NCI-H2196 (cell line): ENCODE results near the gene MISP.
"Not testable (repeated sequence)": the region's sequence is repeated elsewhere in the genome, so short reads cannot be mapped to it uniquely, and the experiment has no call there.

ENCODE experiments used
- DNase-seq: peaks from one replicate; lab custom pipeline; 2025; ENCODE audit not compliant: unreplicated experiment; lab: John Stamatoyannopoulos, UW

The MISP gene

DNA sequence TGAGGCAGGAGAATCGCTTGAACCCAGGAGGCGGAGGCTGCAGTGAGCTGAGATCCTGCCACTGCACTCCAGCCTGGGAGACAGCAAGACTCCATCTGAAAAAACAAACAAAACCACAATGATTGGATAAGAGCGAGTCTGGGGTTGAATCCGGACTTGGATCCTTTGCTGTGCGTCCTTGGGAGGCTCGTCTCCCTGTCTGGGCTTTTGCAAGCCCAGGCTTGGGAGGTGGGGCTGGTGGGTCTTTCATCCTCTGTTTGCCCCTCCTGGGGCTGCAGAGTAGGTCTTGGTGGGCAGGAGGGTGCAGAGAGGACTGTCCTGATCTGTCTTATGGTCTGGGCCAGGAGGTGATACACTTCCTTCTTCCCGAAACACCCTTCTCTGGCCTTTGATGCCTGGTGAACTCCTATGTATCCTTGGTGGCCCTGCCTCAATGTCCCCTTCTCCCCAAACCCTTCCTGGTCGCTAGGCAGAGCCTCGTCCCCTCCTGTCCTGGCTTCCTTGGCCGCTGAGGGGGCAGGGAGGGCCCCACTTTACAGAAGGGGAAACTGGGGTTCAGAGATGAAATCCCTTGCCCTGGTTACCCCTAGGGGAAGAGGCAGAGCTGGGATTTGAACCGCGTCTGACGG, 25.3 kb upstream of the MISP start:
- no peak for DNase-seq

DNA sequence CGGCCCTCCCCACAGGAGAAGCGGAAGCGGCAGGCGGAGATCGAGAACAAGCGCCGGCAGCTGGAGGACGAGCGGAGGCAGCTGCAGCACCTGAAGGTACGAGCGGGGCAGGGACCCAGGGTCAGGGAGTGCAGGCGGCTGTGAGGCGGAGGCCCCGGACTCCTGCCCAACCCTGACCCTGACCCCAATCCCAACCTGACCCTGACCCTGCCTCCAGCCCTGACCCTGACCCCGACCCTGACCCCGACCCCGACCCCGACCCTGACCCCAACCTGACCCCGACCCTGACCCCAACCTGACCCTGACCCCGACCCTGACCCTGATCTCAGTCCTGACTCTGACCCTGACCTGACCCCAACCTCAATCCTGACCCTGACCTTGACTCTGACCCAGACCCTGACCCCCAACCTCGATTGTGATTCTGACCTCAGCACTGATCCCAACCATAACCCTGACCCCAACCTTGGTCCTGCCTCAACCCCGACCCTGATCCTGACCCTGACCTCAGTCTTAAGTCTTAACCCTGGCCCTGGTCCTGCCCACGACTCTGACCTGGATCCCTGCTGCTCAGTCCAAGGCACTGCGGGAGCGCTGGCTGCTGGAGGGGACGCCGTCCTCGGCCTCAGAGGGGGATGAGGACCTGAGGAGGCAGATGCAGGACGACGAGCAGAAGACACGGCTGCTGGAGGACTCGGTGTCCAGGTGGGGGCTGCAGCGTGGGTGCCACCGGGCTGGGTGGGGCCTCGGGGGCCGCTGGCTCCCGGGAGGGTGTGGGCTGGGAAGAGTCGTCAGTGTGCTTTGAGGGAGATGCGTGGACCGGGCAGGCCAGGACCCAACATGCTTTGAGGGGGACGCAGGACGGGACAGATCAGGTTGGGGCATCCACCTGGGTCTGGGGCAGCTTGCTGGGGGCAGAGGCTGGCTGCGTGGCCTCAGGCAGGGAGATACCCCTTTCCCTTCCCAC, 23.6 kb upstream of the MISP start:
- DNase-seq = no peak

DNA sequence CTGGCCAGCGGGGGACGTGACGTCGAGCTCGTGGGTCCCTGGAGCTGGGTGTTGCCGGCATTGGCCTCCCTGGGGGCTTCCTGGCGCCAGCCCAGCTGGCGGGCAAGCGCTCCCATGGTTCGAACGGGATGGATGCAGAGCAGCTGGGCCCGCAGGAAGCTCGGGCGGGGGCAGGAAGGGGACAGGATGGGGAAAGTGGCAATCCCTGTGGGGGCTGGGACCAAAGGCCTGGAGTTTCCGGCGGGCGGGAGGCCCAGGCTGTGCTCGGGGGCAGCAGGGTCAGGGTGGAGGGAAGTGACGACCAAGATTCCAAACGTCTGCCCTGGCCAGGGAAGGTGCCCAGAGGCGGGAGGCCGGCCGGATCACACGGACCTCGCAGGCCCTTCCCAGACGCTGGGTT, 22.9 kb upstream of the MISP start:
- no peak for DNase-seq

DNA sequence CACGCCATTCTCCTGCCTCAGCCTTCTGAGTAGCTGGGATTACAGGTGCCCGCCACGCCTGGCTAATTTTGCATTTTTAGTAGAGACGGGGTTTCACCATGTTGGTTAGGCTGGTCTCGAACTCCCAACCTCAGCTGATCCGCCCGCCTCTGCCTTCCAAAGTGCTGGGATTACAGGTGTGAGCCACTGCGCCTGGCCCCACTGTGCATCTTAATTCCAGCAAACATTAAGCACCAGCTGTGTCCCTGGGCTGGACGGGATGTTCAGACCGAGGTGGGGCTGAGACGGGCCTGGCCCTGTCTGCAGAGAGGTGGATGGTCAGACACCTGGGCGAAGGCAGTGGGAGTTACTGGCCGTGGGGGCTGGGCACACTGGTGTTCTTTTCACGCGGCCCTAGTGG, 21.3 kb upstream of the MISP start:
- DNase-seq = not testable (repeated sequence)

DNA sequence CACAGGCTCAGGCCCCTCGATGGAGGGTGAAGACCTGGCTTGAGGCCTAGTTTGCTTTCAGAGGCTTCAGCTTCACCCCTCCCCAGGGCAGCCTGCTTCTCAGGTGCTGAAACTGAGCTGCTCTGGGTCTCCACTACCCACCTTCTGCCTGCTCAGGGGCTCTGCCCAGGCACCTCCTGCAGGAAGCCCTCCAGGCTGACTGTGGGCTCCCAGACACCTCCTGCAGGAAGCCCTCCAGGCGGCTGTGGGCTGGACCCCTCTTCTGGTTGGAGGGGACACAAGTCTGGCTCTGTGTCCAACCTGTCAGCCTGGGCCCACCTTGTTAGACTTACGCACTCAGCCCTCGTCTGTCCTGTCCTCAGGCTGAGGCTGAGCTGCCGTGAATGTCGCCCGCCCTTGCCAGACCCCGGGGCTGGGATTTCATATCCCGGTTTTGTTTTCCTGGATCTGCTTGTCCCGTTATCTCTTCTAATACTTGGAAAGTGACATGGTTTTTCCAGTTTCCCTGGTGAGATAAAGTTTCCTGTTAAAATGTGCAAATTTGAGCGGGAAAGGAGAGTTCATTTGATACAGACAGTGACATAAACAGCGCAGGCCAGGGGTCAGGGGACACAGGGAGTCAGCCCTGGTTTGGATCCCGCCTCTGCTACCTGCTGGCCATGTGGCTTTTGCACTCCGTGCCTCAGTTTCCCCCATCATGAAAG, 20.8 kb upstream of the MISP start:
- DNase-seq = no peak

DNA sequence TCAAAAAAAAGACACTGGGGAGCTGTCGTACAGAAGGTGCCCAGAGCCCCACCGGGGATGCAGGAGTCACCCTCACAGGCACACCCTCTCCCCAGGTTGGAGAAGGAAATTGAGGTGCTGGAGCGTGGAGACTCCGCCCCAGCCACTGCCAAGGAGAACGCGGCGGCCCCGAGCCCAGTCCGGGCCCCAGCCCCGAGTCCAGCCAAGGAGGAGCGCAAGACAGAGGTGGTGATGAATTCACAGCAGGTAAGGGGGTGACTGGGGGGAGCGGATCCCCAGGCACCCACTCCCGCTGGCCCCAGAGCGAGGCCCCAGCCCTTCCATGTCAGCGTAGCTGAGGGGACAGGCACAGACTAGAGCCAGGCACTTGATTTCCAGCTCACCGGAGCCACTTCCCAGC, 19.9 kb upstream of the MISP start:
- no peak for DNase-seq

DNA sequence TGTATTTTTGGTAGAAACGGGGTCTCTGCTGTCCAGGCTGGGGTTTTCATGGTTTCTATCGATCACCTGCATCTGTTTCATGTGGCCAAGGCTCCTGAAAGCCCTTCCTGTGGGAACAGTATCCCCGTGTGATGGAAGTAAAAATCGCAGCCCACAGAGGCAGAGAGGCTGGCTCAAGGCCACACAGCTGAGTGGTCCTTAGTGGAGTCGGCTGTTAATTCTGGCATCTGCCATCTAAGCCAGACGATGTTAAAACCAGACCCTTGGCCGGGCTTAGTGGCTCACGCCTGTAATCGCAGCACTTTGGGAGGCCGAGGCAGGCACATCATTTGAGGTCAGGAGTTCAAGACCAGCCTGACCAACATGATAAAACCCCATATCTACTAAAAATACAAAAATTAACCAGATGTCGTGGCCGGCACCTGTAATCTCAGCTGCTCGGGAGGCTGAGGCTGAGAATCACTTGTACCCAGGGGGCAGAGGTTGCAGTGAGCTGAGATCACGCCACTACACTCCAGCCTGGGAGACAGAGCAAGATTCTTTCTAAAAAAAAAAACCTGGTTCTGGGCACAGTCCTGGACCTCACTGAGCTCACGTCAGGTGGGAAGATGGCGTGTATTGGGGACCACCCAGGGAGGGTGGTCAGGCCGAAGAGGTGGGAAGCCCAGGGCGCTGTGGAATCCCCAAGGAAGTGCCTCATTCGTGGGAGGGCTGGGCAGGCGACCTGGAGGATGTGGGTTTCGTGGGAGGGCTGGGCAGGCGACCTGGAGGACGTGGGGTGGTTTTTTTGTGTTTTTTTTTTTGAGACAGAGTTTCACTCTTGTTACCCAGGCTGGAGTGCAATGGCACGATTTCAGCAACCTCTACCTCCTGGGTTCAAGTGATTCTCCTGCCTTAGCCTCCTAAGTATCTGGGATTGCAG, 18.5 kb upstream of the MISP start:
- DNase-seq = no peak

DNA sequence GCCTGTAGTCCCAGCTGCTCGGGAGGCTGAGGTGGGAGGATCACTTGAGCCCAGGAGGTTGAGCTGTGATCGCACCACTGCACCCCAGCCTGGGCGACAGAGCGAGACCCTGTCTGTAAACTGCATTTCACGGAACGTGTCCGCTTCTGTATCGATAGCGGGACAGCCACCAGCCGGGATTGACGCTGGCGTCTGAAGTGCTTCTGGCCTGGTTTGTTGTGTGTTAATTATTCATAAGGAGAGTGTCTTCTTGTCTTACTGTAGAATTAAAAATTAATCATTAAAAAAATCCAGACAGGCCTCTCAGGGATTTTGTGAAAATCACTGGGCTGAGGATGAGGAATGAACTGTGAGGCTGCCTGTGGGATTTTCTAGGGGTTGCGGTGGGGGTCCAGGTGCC, 16.2 kb upstream of the MISP start:
- no peak for DNase-seq

DNA sequence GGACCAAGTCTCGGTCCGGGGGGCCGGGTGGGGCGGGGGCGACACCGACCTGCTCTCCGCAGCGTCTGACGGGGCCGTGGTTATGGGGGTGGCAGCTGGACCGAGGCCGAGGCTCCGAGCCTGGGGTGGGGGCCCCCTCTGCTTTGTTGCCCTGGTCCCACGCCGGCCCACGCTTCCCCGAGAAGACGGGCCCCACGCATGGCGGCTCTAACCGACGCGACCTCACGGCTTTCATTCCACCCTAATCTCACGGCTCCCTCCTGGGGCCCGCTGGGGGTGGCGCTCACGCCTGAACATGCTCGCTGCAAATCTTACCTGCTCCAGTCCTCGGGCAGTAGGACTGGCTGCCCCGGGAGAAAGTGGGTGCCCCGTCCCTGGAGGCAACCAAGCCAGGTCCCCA, 14.8 kb upstream of the MISP start:
- DNase-seq = no peak

DNA sequence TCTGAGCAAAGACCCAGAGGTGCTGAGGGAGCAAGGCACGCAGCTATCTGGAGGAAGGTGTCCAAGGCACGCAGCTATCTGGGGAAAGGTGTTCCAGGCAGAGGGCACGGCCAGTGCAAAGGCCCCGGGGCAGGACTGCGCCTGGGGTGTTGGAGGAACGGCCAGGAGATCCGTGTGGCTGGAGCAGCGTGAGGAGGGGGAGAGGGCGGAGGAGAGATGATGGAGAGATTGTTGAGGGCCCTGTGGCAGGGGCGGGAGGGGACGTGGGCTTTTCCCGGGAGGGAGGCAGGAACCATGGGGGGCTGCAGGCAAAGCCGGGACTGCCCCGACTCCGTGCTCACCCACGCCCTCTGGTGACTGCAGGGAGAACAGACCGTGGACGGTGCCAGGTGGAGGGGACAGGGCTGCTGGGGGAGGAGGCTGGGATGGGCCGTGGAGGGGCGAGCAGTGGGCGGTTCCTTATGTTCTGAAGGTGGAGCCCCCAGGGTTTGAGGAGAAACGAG, 13.3 kb upstream of the MISP start:
- DNase-seq = peak; percentile 56

DNA sequence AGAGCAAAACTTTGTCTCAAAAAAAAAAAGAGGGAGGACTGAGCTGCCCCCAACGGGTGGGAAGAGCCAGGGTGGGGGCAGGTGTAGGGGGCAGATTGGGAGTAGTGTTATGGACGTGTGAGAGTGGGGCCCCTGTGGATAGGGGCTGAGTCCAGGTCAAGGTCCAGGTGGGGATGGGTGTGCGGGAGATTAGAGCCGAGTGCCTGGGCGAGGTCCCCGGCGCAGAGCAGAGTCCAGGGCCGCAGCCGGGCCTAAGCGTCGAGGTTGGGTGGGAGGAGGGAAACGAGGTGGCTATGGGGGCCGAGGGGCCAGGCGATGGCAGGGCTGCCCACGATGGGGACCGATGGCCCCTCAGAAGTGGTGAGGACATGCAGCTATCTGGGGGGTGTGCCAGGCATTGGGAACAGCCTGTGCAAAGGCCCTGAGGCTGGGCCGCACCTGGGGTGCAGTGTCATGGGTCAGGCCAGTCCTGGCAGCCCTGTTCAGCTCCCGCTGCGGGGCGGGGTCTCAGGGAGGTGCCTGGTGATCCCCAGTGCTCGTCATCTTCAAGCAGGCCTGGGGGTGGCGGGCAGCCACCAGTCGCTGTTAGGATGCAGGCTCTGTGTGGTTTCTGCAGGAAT, 12.3 kb upstream of the MISP start:
- no peak for DNase-seq

DNA sequence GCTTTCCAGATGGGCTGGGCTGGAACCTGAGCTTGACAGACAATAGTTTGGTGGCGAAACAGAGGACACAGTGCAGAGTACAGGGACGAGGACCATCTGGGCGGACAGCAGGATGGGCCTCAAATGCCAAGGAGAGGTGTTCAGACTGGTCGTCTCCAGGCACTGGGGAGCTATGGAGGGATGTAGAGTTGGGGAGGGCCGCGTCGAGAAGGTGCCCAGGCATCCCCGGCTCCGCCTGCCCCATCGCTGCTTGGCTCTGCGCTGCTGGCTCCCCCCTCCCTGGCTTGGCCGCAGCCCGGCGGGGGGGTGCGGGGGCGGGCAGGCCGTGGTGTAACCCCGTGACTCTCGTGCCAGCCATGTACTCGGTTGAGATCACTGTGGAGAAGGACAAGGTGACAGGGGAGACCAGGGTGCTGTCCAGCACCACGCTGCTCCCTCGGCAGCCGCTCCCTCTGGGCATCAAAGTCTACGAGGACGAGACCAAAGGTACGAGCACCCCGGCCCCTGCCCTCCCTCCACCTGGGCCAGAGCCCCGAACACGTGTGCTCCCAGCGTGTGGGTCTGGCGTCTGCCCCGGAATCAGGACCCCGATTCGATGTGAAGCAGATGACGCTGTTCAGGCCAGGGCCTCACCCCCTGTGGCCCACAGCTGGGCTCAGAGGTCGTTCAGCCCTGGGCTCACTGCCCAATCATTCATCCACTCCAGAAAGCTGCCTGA, 10.8 kb upstream of the MISP start:
- peak; percentile 49 for DNase-seq

DNA sequence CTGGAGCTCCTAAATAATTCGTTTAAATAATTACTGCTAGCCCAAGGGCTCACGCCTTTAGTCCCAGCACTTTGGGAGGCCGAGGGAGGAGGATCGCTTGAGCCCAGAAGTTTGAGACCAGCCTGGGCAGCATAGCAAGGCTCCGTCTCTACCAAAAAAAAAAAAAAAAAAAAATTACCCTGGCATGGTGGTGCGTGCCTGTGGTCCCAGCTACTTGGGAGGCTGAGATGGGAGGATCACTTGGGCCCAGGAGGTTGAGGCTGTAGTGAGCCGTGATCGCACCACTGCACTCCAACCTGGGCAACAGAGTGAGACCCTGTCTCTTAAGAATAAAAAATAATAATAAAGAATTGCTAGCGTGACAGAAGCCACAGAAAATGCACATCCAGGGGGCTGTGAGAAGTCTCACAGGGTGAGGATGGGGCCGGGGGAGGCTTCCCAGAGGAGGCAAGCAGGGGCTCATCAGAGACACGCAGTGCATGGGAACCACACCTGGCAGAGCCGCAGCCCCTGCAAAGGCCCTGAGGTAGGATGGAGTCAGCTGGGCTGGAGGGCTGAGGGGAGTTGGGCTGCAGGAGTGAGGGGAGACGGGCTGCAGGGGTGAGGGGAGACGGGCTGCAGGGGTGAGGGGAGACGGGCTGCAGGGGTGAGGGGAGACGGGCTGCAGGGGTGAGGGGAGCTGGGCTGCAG, 10.0 kb upstream of the MISP start:
- not testable (repeated sequence) for DNase-seq

DNA sequence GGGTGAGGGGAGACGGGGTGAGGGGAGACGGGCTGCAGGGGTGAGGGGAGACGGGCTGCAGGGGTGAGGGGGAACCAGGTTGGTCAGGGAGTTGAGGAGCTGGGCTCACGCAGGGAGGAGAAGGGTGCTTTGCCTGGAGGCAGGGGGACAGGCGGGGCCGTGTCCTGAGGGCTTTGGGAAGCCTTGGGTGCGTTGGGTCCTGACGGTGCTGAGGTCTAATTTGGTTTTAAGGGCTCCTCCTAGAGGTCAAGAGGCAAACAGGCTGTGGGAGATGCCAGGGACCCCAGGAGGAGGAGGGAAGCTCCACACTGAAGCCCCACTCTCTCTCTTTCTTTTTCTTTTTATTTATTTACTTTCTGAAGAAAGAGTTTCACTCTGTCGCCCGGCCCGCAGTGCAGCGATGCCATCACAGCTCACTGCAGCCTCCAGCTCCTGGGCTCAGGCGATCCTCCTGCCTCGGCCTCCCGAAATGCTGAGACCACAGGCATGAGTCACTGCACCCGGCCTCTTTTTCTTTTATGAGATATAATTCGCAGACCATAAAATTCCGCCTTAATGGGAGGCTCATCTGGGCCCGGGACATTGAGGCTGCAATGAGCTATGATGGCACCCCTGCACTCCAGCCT, 9.3 kb upstream of the MISP start:
- no peak for DNase-seq

DNA sequence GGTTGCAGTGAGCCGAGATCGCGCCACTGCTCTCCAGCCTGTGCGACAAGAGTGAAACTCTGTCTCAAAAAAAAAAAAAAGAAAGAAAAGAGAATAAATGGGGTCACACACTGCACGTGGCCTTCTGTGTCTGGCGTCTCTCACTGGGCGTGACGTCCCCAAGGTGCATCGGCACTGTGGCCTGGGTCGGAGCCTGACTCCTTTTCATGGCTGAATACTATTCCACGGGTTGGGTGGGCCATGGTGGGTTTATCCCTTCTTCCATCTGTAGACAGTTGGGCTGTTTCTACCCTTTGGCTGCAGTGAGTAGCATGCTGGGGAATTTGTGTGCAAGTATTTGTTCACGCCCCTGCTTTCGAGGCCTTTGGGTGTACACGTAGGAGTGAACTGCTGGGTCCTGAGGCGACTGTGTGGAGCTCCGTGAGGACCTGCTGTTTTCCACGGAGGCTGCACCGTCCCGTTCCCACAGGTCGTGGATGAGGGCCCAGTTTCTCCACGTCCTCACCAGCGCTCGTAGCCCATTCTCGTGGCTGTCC, 8.3 kb upstream of the MISP start:
- DNase-seq = no peak

DNA sequence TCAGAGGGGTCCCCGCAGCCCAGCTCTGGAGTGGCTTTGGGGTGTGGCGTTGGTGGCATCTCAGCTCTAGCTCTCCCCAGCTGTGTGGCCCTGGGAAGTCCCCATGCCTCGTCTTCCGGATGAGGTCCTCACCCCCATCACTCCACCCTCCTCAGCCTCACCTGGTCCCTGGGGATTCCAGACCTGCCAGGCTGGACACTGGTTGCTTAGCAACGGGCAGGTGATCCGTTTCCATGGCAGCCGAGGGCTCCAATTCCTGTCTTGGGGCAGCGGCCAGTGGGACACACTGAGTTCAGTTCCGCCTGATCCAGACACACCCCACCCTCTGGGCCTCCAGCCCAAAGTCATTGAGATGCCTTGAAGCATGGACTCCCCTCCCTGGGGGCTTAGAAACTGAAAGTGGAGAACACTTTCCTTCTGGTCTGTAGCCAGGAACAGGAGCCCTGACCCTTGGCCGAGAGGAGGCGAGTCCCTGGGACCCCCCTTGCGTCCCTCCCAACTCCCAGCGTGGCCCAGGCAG, 7.7 kb upstream of the MISP start:
- DNase-seq = peak; percentile 82

DNA sequence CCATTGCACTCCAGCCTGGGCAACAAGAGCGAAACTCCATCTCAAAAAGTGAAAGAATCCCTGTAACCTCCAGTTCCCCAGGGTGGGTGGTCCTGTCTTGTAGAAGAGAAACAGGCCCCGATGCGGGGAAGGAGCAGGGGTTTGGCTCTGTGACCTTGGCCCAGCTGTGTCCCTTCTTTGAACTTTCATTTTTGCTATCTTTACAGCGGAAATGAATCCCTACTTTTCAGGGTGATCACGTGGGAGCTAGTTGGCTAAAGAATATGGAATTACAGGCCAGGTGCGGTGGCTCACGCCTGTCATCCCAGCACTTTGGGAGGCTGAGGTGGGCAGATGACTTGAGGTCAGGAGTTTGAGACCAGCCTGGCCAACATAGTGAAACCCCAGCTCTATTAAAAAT, 5.8 kb upstream of the MISP start:
- not testable (repeated sequence) for DNase-seq

DNA sequence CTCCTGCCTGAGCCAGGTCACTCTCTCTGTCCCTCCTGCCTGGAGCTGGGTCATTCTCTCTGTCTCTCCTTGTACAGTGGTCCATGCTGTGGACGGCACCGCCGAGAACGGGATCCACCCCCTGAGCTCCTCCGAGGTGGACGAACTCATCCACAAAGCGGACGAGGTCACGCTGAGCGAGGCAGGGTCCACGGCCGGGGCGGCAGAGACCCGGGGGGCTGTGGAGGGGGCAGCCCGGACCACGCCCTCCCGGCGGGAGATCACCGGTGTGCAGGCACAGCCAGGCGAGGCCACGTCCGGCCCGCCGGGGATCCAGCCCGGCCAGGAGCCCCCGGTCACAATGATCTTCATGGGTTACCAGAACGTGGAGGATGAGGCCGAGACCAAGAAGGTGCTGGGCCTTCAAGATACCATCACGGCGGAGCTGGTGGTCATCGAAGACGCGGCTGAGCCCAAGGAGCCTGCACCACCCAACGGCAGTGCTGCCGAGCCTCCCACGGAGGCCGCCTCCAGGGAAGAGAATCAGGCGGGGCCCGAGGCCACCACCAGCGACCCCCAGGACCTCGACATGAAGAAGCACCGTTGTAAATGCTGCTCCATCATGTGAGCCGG, 4.6 kb upstream of the MISP start:
- no peak for DNase-seq
